Activated naive CD4-positive, alpha-beta T cell (primary cell): ENCODE measurements around the gene PLAC8.
"Not testable (repeated sequence)": the region's sequence is repeated elsewhere in the genome, so short reads cannot be mapped to it uniquely, and the experiment has no call there.

Experiments used
- DNase-seq, 4 experiments: peaks; one replicate each; lab custom pipeline; 2025; lab: John Stamatoyannopoulos, UW

PLAC8 gene

GRCh38 chr4:83067058-83067639 is 47.4 kb downstream of the PLAC8 start:
- DNase-seq, result no peak

GRCh38 chr4:83065266-83065665 is 49.3 kb downstream of the PLAC8 start:
- no peak for DNase-seq

GRCh38 chr4:83062739-83063138 is 51.8 kb downstream of the PLAC8 start:
- DNase-seq, result no peak

- DNase-seq, result no peak
These were observed 59.6 kb downstream of the PLAC8 start for GRCh38 chr4:83054928-83055327.

GRCh38 chr4:83048781-83049180 is 65.7 kb downstream of the PLAC8 start:
- not testable (repeated sequence) for DNase-seq

GRCh38 chr4:83046693-83047473 is 67.6 kb downstream of the PLAC8 start:
- DNase-seq, result no peak

GRCh38 chr4:83043801-83044407 is 70.6 kb downstream of the PLAC8 start:
- DNase-seq, result no peak

GRCh38 chr4:83043157-83043556 is 71.4 kb downstream of the PLAC8 start:
- DNase-seq, result not testable (repeated sequence)

GRCh38 chr4:83040269-83040668 is 74.3 kb downstream of the PLAC8 start:
- no peak for DNase-seq
